Right atrium auricular region (tissue), 2 donors: ENCODE measurements around the gene PRDM2. TPM values are rescaled to one million over a fixed set of nuclear protein-coding genes. Genes with fewer than 3 reads are reported as not detected.

Source experiments
- DNase-seq: peaks from one replicate; pipeline ENCODE4 v3.0.0-alpha.2; 2019; ENCODE audit warnings: low spot score
- H3K27ac ChIP-seq, 2 donors: fragments of 200-600 bp; sonication (generic); 1 replicate in 1 of 2; 2 replicates in 1 of 2; pipeline ENCODE4 v1.5.1; 2016 to 2019
- H3K27me3 ChIP-seq, 2 donors: fragments of 200-600 bp; sonication (generic); one replicate each; pipeline versions ENCODE4 v1.5.1 to v1.6.0; 2017 to 2019
- H3K36me3 ChIP-seq: fragments of 200-600 bp; sonication (generic); one replicate; pipeline ENCODE4 v1.5.1; 2016
- H3K4me1 ChIP-seq, 2 donors: fragments of 200-600 bp; sonication (generic); one replicate each; pipeline versions ENCODE4 v1.5.1 to v1.6.0; 2017 to 2019
- H3K4me3 ChIP-seq, 2 donors: fragments of 200-600 bp; sonication (generic); 1 replicate in 1 of 2; 2 replicates in 1 of 2; pipeline ENCODE4 v1.5.1; 2017 to 2019; ENCODE audit warnings: mild to moderate bottlenecking in 1 of 2, moderate library complexity in 1 of 2
- H3K9me3 ChIP-seq, 2 donors: fragments of 200-600 bp; sonication (generic); one replicate each; pipeline ENCODE4 v1.5.1; 2019
- total RNA-seq, 2 donors: library from RNA; depleted of rRNA; stranded (reverse); fragments of >200 nt; gene quantifications; one replicate each; pipeline ENCODE4 v1.1.0, GENCODE V29; 2016
- TF ChIP-seq, protein P1 (sequence below), 2 donors: fragments of 200-600 bp; sonication (generic); IDR thresholded peaks; one replicate each; pipeline ENCODE4 v1.5.1; 2019; ENCODE audit warnings: antibody characterized with exemption in 2 of 2

The PRDM2 gene
- total RNA-seq, 2 donors from 2014 or later = 20.5 to 22.8 TPM

DNA sequence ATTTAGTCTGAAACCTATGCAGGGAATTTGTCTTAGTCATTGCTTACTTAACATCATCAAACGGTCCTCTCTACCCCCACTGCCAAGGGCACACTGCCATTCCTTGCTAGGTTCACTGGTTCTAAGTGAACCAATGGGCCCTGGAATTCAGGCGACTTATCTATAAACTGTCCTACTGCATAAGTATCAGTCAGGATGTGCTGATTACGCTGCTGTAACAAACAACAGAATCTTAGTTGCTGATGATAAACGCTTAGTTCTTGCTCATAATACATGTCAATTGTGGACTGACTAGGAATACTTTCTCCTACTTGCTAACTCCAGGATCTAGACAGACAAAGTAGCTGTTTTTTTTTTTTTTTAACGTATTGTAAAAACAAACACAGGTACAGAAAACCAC is 136.1 kb downstream of the PRDM2 start:
- no peak overlapping the region for H3K27ac ChIP-seq
- H3K4me1 ChIP-seq = no peaks in the 10 kb centered on the region
- no peak overlapping the region for H3K4me3 ChIP-seq
- no peaks in the 10 kb centered on the region for H3K9me3 ChIP-seq
- DNase-seq = no peak
- TF ChIP-seq, protein P1, sequence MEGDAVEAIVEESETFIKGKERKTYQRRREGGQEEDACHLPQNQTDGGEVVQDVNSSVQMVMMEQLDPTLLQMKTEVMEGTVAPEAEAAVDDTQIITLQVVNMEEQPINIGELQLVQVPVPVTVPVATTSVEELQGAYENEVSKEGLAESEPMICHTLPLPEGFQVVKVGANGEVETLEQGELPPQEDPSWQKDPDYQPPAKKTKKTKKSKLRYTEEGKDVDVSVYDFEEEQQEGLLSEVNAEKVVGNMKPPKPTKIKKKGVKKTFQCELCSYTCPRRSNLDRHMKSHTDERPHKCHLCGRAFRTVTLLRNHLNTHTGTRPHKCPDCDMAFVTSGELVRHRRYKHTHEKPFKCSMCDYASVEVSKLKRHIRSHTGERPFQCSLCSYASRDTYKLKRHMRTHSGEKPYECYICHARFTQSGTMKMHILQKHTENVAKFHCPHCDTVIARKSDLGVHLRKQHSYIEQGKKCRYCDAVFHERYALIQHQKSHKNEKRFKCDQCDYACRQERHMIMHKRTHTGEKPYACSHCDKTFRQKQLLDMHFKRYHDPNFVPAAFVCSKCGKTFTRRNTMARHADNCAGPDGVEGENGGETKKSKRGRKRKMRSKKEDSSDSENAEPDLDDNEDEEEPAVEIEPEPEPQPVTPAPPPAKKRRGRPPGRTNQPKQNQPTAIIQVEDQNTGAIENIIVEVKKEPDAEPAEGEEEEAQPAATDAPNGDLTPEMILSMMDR (IDR thresholded peaks at IDR 0.05) = no peak
- H3K27me3 ChIP-seq = no peaks in the 10 kb centered on the region
- H3K36me3 ChIP-seq = no peaks in the 10 kb centered on the region

DNA sequence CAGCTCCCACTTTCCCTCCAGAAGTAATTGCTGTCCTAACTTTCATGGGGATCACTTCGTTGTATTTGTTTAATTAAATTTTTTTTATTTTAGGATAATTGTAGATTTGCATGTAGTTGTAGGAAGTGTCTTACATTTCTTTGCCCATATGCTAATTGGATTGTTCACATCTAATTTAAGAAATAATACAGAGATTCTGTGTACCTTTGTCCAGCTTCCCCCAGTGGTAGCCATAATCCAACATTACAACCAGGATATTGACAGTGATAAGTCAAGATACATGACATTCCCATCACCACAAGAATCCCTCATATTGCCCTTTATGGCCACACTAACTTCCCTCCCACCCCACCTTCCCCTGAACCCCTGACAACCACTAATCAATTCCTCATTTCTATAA is 136.6 kb downstream of the PRDM2 start:
- Histone ChIP-seq H3K4me1 (no peaks in the 10 kb centered on the region), H3K4me3 (no peak overlapping the region), H3K27ac (no peak overlapping the region), H3K9me3 (no peaks in the 10 kb centered on the region), H3K36me3 (no peaks in the 10 kb centered on the region), H3K27me3 (no peaks in the 10 kb centered on the region)
- TF ChIP-seq, protein P1 (IDR thresholded peaks at IDR 0.05) = no peak
- DNase-seq = no peak

DNA sequence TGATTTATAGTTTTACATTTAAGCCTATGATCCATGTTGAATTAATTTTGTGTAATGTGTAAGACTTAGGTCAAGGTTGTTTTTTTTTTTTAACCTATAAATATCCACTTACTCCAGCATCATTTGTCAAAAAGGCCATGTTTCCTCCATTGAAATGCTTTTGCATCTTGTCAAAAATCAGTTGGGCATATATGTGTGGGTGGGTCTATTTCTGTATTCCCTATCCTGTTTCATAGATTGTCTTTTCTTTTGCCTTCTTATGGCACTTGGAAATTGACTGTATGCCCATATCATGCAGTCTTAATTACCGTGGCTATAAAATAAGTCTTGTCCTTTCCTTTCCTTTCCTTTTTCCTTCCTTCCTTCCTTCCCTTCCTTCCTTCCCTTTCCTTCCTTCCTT is 138.2 kb downstream of the PRDM2 start:
- DNase-seq = no peak
- TF ChIP-seq, protein P1 (IDR thresholded peaks at IDR 0.05) = no peak
- no peaks in the 10 kb centered on the region for H3K27me3 ChIP-seq

DNA sequence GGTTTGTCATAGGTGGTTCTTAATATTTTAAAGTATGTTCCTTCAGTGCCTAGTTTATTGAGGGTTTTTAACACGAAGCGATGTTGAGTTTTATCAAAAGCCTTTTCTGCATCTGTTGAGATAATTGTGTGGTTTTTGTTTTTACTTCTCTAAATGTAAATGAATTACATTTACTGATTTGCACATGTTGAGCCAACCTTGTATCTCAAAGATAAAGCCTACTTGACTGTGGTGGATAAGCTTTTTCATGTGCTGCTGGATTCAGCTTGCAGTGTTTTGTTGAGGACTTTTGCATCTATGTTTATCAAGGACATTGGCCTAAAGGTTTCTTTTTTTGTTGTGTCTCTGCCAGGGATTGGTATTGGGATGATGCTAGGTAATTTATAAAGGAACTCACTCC is 142.5 kb downstream of the PRDM2 start:
- H3K27ac ChIP-seq = no peak overlapping the region
- no peaks in the 10 kb centered on the region for H3K9me3 ChIP-seq
- DNase-seq = no peak
- H3K4me3 ChIP-seq = no peak overlapping the region
- no peaks in the 10 kb centered on the region for H3K4me1 ChIP-seq
- TF ChIP-seq, protein P1 (IDR thresholded peaks at IDR 0.05) = no peak
- H3K36me3 ChIP-seq = no peaks in the 10 kb centered on the region
- H3K27me3 ChIP-seq = no peaks in the 10 kb centered on the region

More for the DNA sequence above, 138.2 kb downstream of the PRDM2 start:
- H3K9me3 ChIP-seq = no peaks in the 10 kb centered on the region
- no peaks in the 10 kb centered on the region for H3K4me1 ChIP-seq
- no peaks in the 10 kb centered on the region for H3K36me3 ChIP-seq
- H3K4me3 ChIP-seq = no peak overlapping the region
- no peak overlapping the region for H3K27ac ChIP-seq

DNA sequence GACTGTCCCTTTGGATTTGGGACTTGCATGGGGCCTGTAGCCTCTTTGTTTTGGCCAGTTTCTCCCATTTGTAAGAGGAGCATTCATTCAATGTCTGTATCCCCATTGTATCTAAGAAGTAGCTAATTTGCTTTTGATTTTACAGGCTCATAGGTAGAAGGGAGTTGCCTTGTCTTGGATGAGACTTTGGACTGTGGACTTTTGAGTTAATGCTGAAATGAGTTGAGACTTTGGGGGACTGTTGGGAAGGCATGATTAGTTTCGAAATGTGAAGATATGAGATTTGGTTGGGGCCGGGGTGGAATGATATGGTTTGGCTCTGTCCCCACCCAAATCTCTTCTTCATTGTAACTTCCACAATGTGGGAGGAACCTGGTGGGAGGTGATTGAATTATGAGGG is 151.7 kb downstream of the PRDM2 start:
- Histone ChIP-seq H3K4me1 (no peaks in the 10 kb centered on the region), H3K27me3 (no peaks in the 10 kb centered on the region), H3K4me3 (no peak overlapping the region), H3K36me3 (no peaks in the 10 kb centered on the region), H3K27ac (no peak overlapping the region), H3K9me3 (peaks cover 0 to 8% of the 10 kb centered on the region in 2 donors)
- no peak for DNase-seq
- TF ChIP-seq, protein P1 (IDR thresholded peaks at IDR 0.05) = no peak

DNA sequence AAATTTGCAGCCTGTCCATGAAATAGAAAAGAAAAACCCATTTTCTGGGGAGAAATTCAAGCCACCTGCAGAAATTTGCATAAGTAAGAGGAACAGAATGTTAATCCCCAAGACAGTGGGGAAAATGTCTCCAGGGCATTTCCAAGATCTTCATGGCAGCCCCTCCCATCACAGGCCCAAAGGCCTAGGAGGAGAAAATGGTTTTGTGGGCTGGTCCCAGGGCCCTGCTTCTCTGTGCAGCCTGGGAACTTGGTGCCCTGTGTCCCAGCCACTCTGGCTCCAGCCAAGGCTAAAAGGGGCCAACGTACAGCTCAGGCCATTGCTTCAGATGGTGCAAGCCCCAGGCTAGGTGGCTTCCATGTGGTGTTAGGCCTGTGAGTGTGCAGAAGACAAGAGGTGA is 155.6 kb downstream of the PRDM2 start:
- no peaks in the 10 kb centered on the region for H3K27me3 ChIP-seq
- TF ChIP-seq, protein P1 (IDR thresholded peaks at IDR 0.05) = no peak
- H3K4me3 ChIP-seq = no peak overlapping the region
- no peaks in the 10 kb centered on the region for H3K4me1 ChIP-seq
- H3K36me3 ChIP-seq = no peaks in the 10 kb centered on the region
- DNase-seq = no peak
- H3K27ac ChIP-seq = no peak overlapping the region
- peaks cover 0 to 8% of the 10 kb centered on the region in 2 donors for H3K9me3 ChIP-seq
